GM12875 (cell line): ENCODE results near the gene KCNJ11.

Experiments
- H3K4me3 ChIP-seq: one replicate; pipeline ENCODE4 v1.5.1; 2011; ENCODE audit warnings: low read depth, low read length, control low read depth
- TF ChIP-seq, protein P1 (sequence below): IDR thresholded peaks from 2 replicates; pipeline ENCODE4 v1.5.1; 2011; ENCODE audit warnings: low read depth, mild to moderate bottlenecking, control low read depth, inconsistent platforms, low read length, moderate library complexity, borderline replicate concordance; ENCODE audit not compliant: insufficient read depth

Gene KCNJ11

DNA sequence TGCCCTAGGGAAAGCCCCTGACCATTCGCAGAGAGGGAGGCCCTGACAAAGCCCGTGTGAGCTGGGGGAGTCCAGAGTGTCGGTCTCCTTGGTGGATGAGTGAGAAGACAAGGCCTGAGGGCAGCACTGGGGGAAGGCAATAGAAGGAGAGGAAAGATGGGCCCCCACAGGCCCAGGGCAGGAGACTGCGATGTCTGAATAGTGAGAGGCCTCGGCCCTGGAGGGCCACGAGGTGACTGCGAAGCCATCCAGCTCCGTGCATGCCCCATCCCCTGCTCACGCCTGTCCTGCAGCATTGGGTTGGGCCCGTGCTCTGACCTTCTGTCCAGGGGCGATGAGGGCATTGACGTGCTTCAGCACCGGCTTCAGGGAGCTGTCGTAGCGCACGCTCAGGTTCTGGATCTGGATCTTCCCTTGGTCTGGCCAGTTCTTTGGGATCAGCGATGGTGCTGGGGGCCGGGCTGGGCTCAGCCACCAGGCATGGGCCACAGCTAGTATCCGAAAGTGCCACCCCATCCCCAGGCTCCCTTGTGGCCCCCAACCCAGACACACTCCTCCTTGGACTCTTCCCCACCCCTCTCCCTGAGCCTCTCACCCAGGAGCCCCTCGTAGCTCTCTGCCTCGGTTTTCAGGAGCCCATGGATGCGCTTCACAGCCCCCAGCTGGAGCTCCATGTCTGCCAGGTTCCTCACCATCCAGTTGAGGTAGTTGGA is 8.3 kb upstream of the KCNJ11 start:
- TF ChIP-seq, protein P1, sequence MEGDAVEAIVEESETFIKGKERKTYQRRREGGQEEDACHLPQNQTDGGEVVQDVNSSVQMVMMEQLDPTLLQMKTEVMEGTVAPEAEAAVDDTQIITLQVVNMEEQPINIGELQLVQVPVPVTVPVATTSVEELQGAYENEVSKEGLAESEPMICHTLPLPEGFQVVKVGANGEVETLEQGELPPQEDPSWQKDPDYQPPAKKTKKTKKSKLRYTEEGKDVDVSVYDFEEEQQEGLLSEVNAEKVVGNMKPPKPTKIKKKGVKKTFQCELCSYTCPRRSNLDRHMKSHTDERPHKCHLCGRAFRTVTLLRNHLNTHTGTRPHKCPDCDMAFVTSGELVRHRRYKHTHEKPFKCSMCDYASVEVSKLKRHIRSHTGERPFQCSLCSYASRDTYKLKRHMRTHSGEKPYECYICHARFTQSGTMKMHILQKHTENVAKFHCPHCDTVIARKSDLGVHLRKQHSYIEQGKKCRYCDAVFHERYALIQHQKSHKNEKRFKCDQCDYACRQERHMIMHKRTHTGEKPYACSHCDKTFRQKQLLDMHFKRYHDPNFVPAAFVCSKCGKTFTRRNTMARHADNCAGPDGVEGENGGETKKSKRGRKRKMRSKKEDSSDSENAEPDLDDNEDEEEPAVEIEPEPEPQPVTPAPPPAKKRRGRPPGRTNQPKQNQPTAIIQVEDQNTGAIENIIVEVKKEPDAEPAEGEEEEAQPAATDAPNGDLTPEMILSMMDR: no peak
- no peak overlapping the region for H3K4me3 ChIP-seq

DNA sequence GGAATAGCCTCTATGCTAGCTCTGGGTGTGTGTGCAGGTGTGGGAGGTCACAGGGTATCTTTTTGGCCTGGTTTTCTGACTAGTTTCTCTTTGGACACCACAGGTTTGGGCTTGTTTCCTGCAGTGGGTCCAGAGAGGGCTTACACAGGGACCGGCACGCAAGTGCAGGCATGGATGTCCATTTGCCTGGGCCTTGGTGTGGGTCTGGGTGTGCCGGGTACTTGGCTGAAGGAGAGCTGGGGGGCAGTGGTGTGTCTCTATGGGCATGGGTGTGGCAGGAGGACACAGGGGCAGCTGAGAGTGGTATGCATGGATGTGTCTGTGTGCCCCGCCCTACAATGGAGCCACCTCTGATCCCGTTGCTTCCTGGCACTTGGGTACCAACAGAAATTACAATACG is 7.5 kb upstream of the KCNJ11 start:
- TF ChIP-seq, protein P1: no peak

DNA sequence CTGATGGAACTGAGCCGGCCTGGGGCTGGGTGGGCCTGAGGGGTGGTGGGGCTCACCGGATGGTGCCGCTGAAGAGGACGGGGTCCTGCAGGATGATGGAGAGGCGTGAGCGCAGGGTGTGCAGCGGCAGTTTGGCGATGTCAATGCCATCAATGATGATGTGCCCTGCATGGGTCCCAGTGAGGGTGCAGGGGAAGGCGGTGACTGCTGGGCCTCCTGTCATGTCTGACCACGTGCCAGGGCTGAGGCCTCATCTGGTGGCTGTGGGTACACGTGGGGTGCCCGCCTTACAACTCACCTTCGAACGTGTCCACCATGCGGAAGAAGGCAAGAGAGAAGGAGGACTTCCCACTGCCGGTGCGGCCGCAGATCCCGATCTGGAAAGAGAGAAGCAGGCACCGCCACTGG is 7.1 kb upstream of the KCNJ11 start:
- no peak overlapping the region for H3K4me3 ChIP-seq
- TF ChIP-seq, protein P1: no peak

More for the DNA sequence above, 7.5 kb upstream of the KCNJ11 start:
- no peak overlapping the region for H3K4me3 ChIP-seq

DNA sequence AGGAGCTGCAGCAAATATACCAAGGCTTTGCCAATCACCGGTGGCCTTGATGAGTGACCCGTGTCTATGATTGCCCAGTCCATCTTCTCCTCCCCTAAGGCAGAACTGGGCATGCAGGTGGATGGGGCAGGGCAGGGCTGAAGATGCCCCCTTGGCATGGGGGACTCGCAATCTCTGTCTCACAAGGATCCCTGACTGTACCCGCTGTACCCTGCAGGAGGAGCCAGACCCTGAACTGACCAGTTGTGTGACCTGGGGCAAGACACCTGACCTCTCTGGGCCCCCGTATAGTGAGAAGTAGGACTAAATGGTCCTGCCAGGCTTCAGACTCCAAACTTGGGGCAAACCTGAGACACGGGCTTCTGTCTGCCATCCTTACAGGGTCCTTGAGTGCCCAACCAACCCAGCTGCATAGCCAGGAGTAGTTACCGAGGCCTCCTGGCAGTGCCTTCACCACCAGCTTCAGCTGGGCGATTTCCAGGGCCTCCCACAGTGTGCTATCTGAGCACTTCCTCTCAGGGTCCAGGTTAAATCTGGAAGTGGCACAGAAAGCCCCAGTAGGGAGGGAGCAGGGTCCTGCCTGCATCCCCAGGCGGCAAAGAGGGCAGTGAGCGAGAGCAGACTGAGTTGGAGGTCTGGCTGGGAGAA is 6.4 kb upstream of the KCNJ11 start:
- no peak overlapping the region for H3K4me3 ChIP-seq
- TF ChIP-seq, protein P1: no peak

DNA sequence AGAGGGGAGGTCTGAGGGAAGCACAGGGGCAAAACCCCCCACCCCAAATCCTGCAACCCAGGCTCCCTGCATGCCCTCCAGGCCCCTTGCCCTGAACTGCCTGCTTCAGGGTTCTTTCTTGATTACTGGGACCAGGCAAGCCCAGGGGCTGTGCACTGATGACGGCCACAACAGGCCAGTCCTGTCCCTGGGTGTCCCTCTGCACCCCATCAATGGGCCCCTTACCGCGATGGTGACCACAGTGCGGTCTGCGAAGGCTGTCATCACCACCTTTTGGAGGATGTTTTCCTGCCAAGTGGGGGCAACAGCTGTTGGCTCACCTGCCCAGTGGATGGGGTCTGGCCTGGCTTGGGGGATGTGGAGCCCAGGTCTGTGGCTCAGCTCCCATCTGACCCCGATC is 5.0 kb upstream of the KCNJ11 start:
- no peak overlapping the region for H3K4me3 ChIP-seq
- TF ChIP-seq, protein P1: no peak

DNA sequence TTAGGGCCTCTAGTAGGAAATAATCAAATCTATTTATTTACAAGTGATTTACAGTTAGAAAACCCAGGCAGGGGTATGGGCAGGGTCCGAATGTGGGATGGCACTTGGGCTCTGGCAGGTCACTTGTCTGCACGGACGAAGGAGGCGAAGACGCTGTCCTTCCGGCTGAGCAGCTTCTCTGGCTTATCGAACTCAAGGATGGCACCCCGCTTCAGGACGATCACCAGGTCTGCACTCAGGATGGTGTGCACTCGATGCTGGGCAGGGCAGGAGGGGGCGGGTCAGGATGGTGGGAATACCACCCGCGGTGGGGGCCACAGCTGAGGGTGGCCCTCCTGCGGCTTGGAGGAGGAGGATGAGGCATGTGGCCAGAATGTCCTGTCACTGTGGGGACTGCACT is 4.4 kb upstream of the KCNJ11 start:
- TF ChIP-seq, protein P1: no peak
- no peak overlapping the region for H3K4me3 ChIP-seq
